Uterus (tissue), 2 donors: ENCODE measurements around the gene C10orf90.

Experiments
- CTCF ChIP-seq, 4 experiments: fragments of 200-600 bp in 2 of 4; fragments of 450-650 bp in 2 of 4; sonication (generic) in 2 of 4; IDR thresholded peaks; one replicate each; pipeline ENCODE4 v1.5.1; 2016 to 2019; ENCODE audit warnings: antibody characterized with exemption in 4 of 4, mild to moderate bottlenecking in 2 of 4, moderate library complexity in 1 of 4
- POLR2A ChIP-seq, 2 donors: fragments of 450-650 bp; IDR thresholded peaks; one replicate each; pipeline ENCODE4 v1.6.1; 2016; ENCODE audit warnings: antibody characterized with exemption in 2 of 2, mild to moderate bottlenecking in 1 of 2, moderate library complexity in 1 of 2

GRCh38 chr10:126659750-126660149 is 10.7 kb downstream of the C10orf90 start:
- no peak for TF ChIP-seq CTCF (IDR thresholded peaks at IDR 0.05)
- TF ChIP-seq POLR2A (IDR thresholded peaks at IDR 0.05), result no peak
